Stomach (tissue), 4 donors: ENCODE measurements around the gene RPS6KA2.

Experiments
- EP300 ChIP-seq: sonication (generic); formaldehyde crosslinking; IDR thresholded peaks from one replicate; pipeline ENCODE4 v1.6.1; 2017; ENCODE audit warnings: antibody characterized with exemption
- POLR2A ChIP-seq, 4 donors: fragments of 450-650 bp; IDR thresholded peaks; one replicate each; pipeline ENCODE4 v1.6.1; 2016; ENCODE audit warnings: antibody characterized with exemption in 4 of 4, control low read depth in 2 of 4, mild to moderate bottlenecking in 1 of 4, moderate library complexity in 1 of 4
- POLR2AphosphoS5 ChIP-seq, 3 donors: sonication (generic); formaldehyde crosslinking; IDR thresholded peaks; one replicate each; pipeline ENCODE4 v1.6.1; 2016; ENCODE audit warnings: antibody characterized with exemption in 3 of 3
- TF ChIP-seq, protein P1 (sequence below), 7 experiments: fragments of 450-650 bp in 4 of 7; fragments of 200-600 bp in 3 of 7; sonication (generic) in 3 of 7; IDR thresholded peaks; one replicate each; pipeline ENCODE4 v1.5.1; 2016 to 2019; ENCODE audit warnings: antibody characterized with exemption in 7 of 7, control low read depth in 2 of 7, mild to moderate bottlenecking in 1 of 7

DNA sequence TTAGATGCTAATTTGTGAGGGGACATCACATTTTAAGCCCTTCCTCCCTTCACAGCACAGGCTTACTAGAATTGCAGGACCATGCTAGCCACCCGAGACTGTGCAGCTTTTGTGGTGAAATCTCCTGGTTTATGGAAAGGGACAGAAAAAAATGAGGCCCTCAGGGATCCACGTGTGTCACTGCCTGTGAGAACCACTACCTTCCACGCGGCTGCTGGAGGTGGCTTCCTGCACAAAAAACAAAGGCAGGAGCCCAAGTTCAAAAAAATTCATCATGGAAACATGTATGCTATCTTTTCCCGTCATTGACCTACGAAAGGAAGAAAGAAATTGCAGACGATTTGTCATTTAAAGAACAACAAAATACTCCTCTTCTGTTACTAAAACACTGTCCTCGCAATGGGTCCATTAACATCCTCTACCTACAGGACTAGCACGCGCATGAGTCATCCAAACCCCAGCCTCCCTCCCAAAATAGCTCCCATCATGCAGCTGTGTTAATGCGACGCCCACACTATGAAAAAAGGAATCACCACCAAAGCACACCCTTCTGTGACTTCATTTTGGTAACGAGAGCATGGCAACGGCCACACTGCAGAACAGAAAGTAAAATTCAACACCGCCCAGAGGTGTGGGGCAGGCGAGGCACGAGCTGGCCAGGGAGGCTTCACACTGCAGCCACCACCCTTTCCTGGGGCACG, 86.3 kb downstream of the RPS6KA2 start:
- TF ChIP-seq, protein P1, sequence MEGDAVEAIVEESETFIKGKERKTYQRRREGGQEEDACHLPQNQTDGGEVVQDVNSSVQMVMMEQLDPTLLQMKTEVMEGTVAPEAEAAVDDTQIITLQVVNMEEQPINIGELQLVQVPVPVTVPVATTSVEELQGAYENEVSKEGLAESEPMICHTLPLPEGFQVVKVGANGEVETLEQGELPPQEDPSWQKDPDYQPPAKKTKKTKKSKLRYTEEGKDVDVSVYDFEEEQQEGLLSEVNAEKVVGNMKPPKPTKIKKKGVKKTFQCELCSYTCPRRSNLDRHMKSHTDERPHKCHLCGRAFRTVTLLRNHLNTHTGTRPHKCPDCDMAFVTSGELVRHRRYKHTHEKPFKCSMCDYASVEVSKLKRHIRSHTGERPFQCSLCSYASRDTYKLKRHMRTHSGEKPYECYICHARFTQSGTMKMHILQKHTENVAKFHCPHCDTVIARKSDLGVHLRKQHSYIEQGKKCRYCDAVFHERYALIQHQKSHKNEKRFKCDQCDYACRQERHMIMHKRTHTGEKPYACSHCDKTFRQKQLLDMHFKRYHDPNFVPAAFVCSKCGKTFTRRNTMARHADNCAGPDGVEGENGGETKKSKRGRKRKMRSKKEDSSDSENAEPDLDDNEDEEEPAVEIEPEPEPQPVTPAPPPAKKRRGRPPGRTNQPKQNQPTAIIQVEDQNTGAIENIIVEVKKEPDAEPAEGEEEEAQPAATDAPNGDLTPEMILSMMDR (IDR thresholded peaks at IDR 0.05): no peak
- TF ChIP-seq POLR2A (IDR thresholded peaks at IDR 0.05) (no peak), EP300 (no peak), POLR2AphosphoS5 (IDR thresholded peaks at IDR 0.05) (peak in 1 of 3 donors; percentile 15)
